Stimulated activated CD4-positive, alpha-beta T cell treated with anti-CD3 and anti-CD28 coated beads, Interleukin-15, amount 100 ng/mL, for 24 hours (primary cell): Measurements from ENCODE around the gene ZMYM4.
"Not testable (repeated sequence)": the region's sequence is repeated elsewhere in the genome, so short reads cannot be mapped to it uniquely, and the experiment has no call there.

ENCODE experiments used
- DNase-seq: peaks from one replicate; pipeline ENCODE4 v3.0.0-alpha.2; 2020

ZMYM4 gene

GRCh38 chr1:35461966-35462651, 193.6 kb downstream of the ZMYM4 start:
- peak; percentile 12 for DNase-seq

DNA sequence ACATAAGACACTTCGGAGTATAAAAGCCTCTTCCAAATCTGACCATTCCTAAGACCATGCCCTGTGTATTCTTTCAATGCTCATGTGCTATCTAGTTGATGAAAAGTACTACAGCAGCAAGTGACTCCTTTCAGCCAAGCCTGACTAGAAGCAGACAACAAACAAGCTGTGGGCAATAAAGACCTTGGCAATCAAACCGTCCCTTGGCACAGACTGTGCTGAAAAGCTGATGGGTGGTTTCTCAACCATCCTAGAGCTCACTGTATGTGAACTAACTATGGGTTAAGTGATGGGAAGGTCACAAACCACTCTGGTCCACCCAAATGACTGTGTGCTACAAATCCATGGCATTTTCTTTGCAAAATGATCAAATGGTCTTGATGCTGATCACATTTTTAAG, 194.7 kb downstream of the ZMYM4 start:
- DNase-seq: no peak

DNA sequence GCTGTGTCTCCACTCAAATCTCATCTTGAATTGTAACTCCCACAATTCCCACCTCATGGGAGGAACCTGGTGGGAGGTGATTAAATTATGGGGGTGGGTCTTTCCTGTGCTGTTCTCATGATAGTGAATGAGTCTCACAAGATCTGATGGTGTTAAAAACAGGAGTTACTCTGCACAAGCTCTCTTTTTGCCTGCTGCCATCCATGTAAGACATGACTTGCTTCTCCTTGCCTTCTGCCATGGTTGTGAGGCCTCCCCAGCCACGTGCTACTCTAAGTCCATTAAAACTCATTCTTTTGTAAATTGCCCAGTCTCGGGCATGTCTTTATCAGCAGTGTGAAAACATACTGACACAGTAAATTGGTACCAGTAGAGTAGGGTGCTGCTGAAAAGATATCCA, 195.2 kb downstream of the ZMYM4 start:
- DNase-seq: not testable (repeated sequence)

DNA sequence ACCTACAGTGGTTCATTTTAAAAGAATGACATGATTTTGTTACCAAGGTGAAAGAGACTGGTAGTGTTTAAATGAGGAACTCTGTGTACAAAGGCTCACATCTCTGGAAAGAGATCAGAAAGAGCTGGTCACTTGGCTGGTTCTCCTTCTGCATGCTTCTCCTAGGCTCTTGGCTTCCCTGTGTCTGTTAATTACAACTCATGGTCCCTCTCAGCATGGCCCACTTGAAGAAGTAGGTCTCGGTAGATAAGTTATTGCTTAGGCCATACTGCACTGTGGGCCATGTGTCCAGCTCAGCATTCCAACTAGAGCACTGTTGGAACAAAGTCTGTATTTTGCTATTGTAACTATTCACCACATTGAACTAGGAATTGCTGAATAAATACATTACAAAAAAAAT, 197.6 kb downstream of the ZMYM4 start:
- no peak for DNase-seq

- no peak for DNase-seq
Measured at GRCh38 chr1:35470977-35471613, 202.6 kb downstream of the ZMYM4 start.
